Dermis microvascular lymphatic vessel endothelial cell (primary cell): ENCODE results near the gene LRRC32. TPM values are rescaled to one million over a fixed set of nuclear protein-coding genes. Genes with fewer than 3 reads are reported as not detected.
A peak's percentile ranks its signal among the peaks of the same experiment; 100 is the strongest.
"Not testable (repeated sequence)": the region's sequence is repeated elsewhere in the genome, so short reads cannot be mapped to it uniquely, and the experiment has no call there.

Source experiments
- DNase-seq, 2 donors: peaks; one replicate each; pipeline versions ENCODE4 v3.0.0 to v3.0.0-alpha.2; 2010; ENCODE audit warnings: low read depth in 2 of 2
- total RNA-seq: library from RNA; depleted of rRNA; stranded (reverse); fragments of >200 nt; gene quantifications from 2 replicates; pipeline ENCODE4 v1.2.1, GENCODE V29; 2014

Gene LRRC32
- total RNA-seq, 1 donor from 2014 or later, result 20.9 TPM

GRCh38 chr11:76629853-76630599 is 40.5 kb downstream of the LRRC32 start:
- DNase-seq, result peak; percentile 72 to 93

- DNase-seq, result peak; percentile 95 to 99
These were observed 41.3 kb downstream of the LRRC32 start for GRCh38 chr11:76629116-76629852.

- DNase-seq, result no peak
These were observed 42.1 kb downstream of the LRRC32 start for GRCh38 chr11:76628408-76628947.

DNA sequence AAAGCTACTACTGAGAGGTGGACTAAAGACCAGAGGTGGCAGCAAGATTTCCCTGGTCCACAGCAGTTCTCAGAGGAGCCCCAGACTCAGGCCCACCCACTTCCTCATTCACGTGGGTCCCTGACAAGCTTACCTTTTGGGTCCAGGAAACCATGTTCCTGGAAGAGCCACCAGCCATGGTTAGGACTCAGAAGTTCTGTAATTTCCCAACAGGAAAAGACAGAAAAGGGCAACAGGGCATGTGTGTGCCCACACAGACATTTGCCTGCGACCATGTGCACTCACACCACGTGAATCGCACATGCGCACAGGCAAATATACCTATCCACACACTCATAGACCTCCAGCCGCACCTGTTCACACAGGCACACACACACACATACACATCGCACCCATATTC is 42.9 kb downstream of the LRRC32 start:
- no peak for DNase-seq

DNA sequence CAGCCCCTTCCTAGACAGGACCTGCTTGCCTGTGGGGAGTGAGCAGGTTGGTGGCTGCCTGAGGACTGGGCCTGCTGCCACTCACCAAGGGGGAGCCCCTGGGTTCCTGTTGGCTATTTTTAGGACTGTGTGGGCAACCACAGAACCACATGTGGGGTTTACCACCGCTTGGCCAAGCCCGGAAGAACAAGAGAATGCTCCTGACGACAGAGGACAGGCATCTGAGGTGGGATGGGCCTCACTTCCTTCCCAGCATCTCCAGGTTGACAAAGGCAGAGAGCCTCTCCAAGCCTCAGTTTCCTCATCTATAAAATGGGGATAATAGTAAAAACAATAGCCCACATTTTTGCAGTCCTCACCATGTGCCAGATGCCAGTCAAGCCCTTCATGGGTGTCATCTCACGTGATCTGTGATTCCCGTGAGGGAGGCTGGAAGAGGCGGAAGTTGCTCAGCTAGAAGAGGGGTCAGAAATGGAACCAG is 43.6 kb downstream of the LRRC32 start:
- DNase-seq, result no peak

DNA sequence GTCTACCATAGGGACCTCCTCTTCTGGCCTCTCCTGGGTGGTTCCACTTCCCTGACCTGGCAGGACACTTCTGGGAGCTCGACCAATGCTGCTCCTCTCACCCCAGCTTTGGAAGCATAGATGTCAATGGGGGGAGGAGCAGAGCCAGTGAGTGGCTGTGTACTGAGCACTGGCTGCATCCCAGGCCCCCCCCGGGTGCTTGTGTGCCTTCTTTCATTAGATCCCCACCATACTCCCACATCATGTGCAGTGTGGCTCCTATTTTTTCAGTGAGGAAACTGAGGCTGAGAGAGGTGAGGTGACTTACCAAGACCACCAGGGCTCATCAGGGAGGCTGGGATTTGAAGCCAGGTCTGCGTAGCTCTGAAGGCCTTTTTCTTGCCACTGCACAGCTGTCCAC is 44.3 kb downstream of the LRRC32 start:
- no peak for DNase-seq

DNA sequence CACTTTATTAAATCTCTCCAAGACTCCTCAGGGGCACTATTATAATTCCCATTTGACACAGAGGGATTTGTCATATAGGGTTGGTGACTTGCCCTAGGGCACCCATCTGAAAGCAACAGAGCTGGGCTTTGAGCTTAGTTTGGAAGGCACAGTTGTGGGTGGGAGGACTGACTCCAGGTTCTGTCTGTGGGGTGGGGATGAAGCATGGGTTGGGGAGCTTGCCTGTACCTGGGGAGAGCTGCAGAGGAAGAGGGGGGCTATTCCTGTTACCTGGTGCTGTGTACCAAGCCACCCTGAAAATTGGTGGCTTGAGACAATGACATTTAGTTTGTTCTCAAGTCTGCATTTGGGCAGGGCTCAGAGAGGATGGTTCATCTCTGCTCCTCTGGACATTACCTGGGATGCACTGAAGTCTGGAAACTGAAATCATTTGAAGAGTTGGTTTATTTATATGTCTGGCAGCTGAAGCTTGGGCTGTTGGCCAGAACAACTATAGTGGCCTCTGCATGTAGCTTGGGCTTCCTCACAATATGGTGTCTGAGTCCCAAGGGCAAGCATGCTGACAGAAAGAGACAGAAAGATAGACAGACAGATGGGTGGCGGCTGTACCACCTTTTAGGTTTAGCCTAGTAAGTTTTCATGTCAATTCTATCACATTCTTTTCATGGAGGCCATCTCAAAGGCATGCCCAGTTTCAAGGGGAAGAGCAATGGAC is 44.9 kb downstream of the LRRC32 start:
- DNase-seq, result no peak

DNA sequence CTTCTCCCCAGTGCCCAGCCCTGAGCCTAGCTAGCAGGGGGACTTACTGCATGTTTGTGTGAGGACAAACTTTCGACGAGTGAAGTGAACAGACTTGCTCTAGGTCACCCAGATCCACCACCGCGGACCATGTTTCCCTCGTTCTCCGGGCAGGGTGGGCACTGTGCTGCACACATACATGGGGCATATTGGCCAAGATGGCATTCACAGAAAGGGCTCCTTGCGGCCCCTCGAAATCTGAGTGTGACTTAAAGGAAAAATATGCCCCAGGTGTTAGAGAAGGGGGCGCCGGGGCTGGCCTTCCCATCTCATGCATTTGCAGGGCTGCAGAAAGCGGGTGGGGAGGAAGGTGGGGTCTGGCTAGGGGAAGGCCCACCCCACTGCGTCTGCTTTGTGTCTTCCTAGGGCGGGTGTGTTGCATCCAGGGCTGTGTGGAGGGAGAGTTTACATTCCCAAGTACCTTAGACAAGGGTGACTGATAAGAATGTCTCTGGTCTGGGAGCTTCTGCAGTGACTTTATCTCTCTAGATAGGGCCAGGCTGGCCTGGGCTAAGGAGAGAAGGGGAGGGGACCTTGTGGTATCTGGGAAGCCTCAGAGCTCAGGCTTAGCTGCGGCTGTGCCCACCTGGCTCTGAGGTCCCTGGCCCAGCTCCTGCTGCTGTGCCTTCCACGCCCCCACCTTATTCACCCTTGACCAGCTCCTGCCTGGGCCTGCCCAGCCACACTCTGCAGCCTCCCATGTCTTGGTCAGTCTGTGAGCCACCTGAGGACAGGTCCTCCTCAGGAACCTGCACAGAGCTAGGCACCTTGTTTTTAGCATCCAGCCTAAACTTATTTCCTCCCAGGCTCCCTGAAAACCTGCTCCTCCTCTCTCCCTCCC is 45.8 kb downstream of the LRRC32 start:
- DNase-seq, result no peak

DNA sequence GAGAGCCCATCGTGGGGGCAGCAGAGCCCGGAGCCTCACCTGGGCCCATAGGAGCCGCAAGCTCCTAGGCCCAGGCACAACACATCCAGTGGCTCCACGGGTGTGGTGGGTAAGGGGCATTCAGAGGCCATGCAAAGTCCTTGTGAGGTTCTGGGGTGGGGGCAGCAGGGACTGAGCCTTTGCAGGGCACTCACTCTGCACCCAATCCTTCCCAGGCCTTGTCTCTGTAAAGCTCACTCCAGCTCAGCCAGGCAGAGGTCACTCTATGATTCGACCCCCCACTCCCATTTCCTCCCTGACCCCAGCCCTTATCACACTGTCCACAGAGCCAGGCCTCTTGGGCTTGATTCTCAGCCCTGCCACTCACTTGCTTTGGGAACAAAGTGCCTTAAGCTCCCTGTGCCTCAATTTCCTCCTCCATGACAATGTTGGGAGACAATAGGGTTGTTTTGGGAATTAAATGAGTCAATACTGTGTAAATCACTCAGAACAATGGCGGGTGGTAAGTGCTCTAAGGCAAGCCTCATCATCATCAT is 46.6 kb downstream of the LRRC32 start:
- DNase-seq, result peak in 1 of 2 donors; percentile 25

- DNase-seq, result peak in 1 of 2 donors; percentile 85
These were observed 47.2 kb downstream of the LRRC32 start for GRCh38 chr11:76623171-76623883.

- no peak for DNase-seq
These were observed 48.0 kb downstream of the LRRC32 start for GRCh38 chr11:76622493-76623094.

DNA sequence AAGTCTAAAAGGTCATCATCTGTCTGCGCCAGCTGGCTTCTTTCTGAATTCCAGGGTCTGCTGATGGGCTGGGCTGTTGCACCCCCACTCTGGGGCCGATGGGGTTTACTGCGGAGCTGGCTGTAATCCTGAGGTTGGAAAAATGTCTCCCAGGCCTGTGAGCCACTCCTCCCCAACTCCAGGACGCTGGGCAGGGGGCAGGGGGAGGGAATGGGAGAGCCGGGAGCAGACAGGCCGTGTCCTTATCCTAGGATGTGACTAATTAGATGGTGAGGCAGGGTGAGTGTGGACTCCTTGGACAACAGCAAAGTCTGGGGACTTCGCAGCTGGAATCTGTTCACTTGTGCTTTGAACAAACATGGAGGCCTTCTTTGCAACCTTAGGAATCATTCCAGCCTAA is 48.7 kb downstream of the LRRC32 start:
- no peak for DNase-seq

DNA sequence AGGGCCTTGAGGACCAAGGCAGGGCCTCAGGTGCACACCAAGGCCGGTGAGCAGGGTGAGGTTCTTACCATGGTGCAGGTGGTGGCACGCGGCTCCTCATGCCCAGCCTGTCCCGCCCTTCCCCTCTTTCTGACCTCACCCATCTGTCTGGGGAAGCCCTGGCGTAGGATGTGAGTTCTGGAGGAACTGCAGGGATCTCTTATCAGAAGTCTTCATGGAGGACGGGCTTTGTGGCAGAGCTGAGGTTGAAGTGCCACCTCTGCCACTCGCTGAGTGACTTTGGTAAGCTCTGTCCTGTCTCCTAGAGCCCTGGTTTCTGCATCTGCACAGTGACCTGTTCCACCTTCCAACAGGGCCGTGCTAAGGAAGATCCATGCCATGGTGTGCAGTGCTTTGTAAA is 49.1 kb downstream of the LRRC32 start:
- no peak for DNase-seq

DNA sequence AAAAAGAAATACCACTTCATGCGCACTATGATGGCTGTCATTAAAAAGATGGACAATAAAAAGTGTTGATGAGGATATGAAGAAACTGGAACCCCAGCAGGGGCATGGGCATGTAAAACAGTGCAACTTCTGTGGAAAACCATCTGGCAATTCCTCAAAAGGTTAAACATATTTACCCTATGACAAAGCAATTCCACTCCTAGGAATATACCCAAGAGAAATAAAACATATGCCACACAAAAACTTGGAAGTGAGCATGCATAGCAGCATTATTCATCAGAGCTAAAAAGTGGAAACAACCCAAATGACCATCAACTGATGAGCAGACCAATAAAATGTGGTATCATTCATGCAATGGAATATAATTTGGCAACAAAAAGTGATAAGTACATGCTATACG is 50.1 kb downstream of the LRRC32 start:
- no peak for DNase-seq

DNA sequence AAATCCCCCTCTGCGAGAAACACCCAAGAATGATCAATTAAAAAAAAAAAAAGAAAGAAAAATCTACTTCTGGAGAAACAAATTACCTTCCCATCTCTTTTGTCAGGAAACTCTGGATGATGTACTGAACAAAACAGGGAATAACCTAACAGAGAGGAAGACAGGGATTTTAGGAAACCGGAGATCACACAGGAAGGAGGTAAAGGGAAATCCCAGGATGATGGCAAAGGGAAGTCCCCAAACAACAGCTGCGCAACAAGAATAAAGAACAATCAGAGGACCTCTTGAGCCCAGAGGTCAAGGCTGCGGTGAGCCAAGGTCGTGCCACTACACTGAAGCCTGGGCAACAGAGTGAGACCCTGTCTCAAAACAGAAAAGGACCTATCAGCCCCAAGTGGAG is 50.7 kb downstream of the LRRC32 start:
- DNase-seq, result not testable (repeated sequence)

- DNase-seq, result no peak
These were observed 52.8 kb downstream of the LRRC32 start for GRCh38 chr11:76617553-76618265.

DNA sequence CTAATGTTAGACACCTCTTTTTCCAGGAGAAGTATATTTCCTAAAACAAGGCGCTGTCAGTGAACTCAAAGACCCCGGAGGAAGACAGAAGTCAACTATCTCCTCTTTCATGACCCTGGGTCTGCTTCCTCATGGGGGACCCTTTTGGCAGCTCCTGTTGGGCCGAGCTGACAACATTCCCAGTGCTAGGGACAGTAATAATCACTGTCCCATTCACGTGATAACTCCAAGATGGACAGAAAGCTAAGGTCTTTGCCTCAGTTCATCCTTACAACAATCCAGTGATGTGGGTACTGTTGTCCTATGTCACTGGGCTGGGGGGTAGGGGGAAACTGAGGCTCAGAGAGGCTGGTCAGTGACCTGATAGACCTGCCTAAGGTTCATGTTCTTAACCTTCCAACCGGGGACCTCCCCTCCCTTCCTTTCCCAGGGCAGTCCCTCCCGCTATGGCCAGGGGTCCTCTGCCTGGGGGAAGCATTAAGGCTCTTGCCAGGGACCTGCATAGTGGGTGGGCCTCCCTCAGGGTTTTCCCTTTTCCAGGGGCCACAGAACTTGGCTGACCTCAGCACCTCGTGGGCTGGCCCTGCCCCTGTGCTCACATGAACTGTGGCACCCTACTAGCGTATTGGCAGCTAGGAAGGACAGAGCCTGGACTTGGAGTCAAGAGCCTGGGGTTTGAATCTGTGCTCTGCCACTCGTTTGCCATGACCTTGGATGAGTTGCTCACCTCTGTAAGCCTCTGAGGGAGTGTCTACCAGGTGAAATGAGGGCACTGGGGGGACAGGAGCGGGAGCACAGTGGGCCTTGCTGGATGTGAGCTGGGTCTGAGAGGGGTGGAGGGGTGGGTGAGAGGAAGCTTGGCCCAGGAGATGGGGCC is 53.6 kb downstream of the LRRC32 start:
- DNase-seq, result no peak

DNA sequence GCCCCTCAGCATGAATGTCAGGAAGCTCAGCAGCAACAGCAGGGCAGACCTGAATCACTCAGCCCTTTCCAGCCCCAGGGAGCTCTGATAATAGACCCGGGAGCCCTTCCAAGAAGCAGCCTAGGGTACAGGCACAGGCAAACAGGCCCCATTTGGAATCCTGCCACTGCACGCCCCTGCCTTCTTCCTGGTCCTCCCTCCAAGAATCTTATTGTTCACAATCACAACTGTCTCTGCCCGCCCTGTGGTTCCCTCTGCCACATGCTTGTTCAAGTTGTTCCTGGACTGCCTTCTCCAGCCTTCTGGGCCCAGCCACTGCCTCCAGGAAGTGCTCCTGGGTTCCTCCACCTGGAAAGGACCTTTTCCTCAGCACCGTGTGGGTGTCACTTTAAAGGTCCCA is 54.6 kb downstream of the LRRC32 start:
- peak in 1 of 2 donors; percentile 88 for DNase-seq
